GM19035 (cell line): Measurements from ENCODE around the gene SUN1.
A peak's percentile ranks its signal among the peaks of the same experiment; 100 is the strongest.

ENCODE experiments used
- ATAC-seq: cut with Tn5 transposase; IDR thresholded peaks from one replicate; pipeline ENCODE4 v1.9.1; 2021; ENCODE audit not compliant: unreplicated experiment

Gene SUN1

GRCh38 chr7:875476-876076, 43.3 kb downstream of the SUN1 start:
- ATAC-seq = no peak

- ATAC-seq = peak; percentile 79
Observed at GRCh38 chr7:876077-876971, 44.0 kb downstream of the SUN1 start, which contains the start of gene GET4. TSS of gene GET4 (plus strand) at chr7:876554. CDS start at chr7:876646, 92 bp downstream.

GRCh38 chr7:876972-877311, 44.7 kb downstream of the SUN1 start:
- ATAC-seq = peak; percentile 24

- ATAC-seq = no peak
Observed at GRCh38 chr7:877312-878232, 45.3 kb downstream of the SUN1 start.

GRCh38 chr7:879093-879492, 46.8 kb downstream of the SUN1 start:
- no peak for ATAC-seq

- ATAC-seq = no peak
Observed at GRCh38 chr7:879706-880105, 47.4 kb downstream of the SUN1 start.

GRCh38 chr7:880450-880849, 48.2 kb downstream of the SUN1 start:
- ATAC-seq = no peak

GRCh38 chr7:881441-882234, 49.4 kb downstream of the SUN1 start:
- no peak for ATAC-seq

GRCh38 chr7:882336-883035, 50.2 kb downstream of the SUN1 start:
- ATAC-seq = no peak

- no peak for ATAC-seq
Observed at GRCh38 chr7:883055-884021, 51.1 kb downstream of the SUN1 start.

- ATAC-seq = no peak
Observed at GRCh38 chr7:884191-885003, 52.1 kb downstream of the SUN1 start.

- ATAC-seq = no peak
Observed at GRCh38 chr7:885261-885892, 53.1 kb downstream of the SUN1 start.

GRCh38 chr7:885893-886625, 53.8 kb downstream of the SUN1 start:
- ATAC-seq = no peak

- ATAC-seq = no peak
Observed at GRCh38 chr7:886626-887487, 54.6 kb downstream of the SUN1 start.

- no peak for ATAC-seq
Observed at GRCh38 chr7:887488-887820, 55.2 kb downstream of the SUN1 start.
